GM19239 (cell line): ENCODE measurements around the gene NHLRC1.

Experiments
- DNase-seq: peaks from one replicate; pipeline ENCODE4 v3.0.0; 2011; ENCODE audit warnings: low spot score; ENCODE audit not compliant: insufficient read length
- FAIRE-seq: peaks from 2 replicates; lab custom pipeline; 2011; peaks lifted over from hg19 to GRCh38; lab: Jason Lieb, UNC

The NHLRC1 gene

DNA sequence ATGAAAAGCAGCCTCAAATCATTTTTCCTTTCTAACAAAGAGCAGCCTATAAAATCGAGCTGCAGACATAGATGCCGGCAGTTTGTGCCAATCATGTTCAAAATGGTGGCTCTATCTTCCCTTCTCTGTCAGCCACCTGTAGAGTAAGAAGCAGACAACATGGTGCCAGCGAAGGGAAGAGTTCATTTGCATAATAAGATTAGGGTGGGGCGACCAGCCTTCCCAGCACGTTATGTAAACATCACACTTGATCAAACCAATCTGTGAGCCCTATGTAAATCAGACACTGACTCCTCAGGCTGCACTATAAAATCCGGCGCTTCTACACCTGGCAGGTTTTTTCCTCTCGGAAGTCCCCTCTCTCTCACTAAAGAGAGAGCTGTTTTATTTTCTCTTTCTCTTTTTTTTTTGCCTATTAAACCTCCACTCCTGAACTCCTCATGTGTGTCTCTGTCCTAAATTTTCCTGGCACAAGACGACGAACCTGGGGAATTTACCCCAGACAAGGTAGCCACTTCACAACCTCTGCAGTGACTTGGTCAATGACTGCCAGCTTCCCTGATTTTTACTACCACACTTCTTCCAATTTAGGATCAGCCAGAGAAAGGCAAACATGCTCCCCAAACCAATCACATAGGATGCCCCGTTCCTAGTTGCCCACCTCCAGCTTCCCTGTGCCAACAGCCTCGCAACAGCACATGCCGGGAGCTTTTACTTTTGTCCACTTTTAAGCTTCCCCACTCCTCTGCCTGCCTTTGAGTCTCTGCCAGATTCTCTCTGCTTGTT, 19.5 kb upstream of the NHLRC1 start:
- no peak for DNase-seq

DNA sequence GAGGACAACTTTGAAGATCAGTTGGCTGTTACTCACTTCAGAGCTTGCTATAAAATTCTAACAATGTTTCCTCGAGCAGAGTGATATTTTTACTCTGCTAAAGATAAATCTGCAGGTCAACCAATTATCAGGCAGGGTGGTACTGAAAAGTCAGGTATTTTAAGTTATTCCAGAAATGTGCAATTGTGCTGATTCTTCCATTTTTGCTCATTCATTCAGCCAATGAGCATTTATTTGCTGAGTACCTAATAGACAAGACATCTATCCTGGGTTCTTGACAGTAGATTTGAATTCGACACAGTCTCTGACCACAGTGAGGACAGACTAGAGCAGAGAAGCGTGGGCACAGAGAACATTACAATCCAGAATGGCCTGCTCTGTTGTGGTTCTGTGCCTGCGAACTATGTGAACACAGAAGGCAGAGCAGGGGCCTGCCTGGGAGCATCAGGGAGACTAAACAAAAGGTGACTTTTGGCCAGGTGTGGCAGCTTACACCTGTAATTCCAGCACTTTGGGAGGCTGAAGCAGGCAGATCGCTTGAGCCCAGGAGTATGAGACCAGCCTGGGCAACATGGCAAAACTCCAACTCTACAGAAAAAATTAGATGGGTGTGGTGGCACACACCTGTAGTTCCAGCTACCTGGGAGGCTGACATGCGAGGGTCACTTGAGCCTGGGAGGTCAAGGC, 17.6 kb upstream of the NHLRC1 start:
- no peak for FAIRE-seq
- DNase-seq: no peak

More for the DNA sequence above, 19.5 kb upstream of the NHLRC1 start:
- no peak for FAIRE-seq

GRCh38 chr6:18138906-18139305, 16.4 kb upstream of the NHLRC1 start:
- DNase-seq (no peak), FAIRE-seq (no peak)

DNA sequence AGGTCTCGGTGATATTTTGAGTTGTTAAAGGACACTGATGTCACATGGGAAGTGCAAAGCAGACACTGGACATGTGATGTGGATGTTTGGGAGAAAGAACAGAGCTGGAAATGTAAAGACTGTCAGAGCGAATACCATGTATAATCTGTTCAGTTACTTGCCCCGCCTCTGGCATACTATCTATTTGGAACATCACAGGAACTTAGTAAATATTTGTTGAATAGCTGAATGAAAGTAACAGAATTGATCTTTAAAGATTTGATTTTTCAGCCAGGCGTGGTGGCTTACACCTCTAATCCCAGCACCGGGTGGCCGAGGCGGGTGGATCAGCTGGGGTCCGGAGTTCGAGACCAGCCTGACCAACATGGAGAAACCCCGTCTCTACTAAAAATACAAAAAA, 13.8 kb upstream of the NHLRC1 start:
- no peak for FAIRE-seq
- no peak for DNase-seq

- FAIRE-seq: no peak
- no peak for DNase-seq
These were observed 12.7 kb upstream of the NHLRC1 start for GRCh38 chr6:18135171-18135570.

GRCh38 chr6:18132346-18132745, 9.9 kb upstream of the NHLRC1 start:
- no peak for FAIRE-seq

DNA sequence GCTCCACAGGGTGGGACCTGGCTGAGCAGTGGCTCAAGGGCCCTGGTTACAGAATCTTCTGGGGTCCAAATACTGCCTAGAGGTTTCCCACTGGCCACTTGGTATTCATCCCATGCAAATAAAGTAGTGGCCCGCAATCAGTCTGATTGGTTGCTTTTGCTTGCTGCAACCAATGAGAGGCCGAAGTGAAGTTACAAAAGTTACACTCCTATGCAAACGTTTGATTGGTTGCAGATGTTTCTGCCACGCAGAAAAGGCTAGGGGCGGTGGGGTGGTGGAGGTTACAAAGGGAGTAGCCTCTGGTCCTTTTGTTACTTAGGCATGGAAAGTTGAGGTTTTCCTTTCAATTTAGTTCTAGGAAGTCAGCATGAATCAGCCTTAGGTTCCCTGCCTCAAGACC, 3.6 kb upstream of the NHLRC1 start:
- DNase-seq: no peak
- no peak for FAIRE-seq

More at GRCh38 chr6:18132346-18132745, 9.9 kb upstream of the NHLRC1 start:
- no peak for DNase-seq

DNA sequence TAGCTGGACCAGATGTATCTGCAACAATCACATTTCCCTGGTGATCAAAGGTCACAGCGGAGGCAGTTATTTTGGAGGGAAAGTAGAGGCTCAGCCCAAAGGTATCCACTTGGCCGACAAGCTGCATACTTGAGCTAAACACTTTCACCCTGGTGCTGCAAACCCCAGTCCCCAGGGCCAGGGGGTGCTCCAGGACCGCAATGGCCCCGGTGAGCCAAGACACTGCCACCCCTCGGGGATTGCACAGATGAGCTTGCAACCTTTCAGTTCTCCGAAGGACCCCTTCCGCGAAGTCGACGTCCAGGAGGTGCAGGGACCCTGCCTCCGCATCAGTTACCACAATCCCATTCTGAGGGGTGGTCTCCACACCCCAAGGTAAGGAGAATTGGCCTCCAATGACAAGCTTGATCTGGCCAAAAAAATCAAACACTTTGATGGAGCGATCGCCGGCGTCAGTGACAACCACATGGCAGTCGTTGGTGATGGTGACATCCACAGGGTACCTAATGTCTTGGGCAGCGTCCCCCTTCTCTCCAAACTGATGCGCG, 823 bp downstream of the NHLRC1 start:
- FAIRE-seq (no peak), DNase-seq (no peak)

DNA sequence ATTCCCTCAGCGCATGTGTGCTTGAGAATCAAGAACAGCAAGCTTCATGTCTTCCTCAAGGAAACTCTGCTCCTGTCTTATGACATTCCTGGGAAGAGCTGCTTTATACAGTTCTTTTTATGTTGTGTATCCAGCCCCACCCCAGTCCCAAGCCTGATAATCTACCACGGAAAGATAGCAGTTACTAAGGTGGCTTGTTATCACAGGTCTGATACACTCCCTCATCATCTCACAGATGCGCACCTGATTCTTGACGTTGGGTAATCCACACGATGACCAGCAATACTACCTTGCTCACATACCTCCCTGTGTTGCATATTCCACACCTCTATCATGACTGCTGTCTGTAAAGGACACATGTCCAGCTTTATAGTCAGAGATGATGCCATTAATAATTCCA, 3.2 kb downstream of the NHLRC1 start:
- FAIRE-seq: no peak
- no peak for DNase-seq

GRCh38 chr6:18118330-18118729, 4.1 kb downstream of the NHLRC1 start:
- FAIRE-seq: no peak
- no peak for DNase-seq

DNA sequence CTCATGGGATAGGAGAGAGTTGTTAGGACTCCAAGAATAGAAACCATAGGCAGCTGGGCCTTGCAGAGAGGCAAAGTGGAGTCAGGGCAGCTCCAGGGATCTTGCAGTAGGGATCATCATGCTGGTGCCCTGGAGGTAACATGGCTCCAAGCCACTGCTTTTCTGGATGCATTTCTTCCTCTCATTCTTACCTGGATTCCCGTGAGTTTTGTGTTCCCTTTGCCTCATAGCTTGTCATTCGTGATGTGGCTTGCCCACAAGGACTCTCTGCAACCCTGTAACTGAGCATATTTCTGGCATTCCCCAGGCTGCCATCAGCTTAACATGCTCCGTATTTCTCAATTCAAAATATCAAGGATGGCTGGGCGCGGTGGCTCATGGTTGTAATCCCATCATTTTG, 5.3 kb downstream of the NHLRC1 start:
- DNase-seq: no peak
- FAIRE-seq: no peak

GRCh38 chr6:18115356-18115755, 7.1 kb downstream of the NHLRC1 start:
- DNase-seq: no peak

DNA sequence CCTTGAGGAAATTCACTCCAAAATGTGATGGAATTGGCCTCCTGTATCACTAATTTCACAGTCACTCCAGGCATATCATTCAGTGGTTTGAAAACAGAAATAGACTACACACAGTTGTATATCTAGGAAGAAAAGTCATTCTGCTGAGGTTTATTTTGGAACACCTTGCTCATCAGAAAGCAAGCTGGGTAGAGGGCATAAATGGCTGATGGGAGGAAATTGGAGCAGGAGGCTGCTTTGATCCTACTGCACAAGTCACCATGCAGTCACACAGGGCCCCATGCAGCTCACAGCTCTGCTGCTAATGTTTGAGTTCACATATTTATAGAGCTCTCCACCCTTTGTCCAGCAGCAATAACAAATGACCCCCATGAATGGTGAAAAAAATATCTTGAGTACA, 12.3 kb downstream of the NHLRC1 start:
- DNase-seq (no peak), FAIRE-seq (no peak)

More at GRCh38 chr6:18115356-18115755, 7.1 kb downstream of the NHLRC1 start:
- no peak for FAIRE-seq

DNA sequence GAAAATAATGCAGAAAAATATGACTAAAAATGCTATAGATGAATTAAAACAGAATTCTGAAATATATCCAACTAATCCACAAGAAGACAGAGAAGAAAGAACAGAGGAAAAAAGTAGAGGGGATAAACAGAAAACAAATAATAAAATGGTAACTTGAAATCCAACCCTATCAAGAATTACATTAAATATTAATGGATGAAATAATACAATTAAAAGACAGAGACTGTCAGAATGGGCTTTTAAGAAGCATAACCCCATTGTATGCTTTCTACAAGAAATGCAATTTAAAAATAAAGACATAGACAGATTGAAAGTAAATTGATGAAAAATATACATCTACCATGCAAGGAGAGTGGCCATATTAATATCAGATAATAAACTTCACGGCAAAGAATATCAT, 15.4 kb downstream of the NHLRC1 start:
- no peak for DNase-seq
- no peak for FAIRE-seq

GRCh38 chr6:18102783-18103509, 19.5 kb downstream of the NHLRC1 start:
- no peak for DNase-seq
- FAIRE-seq: no peak

- no peak for FAIRE-seq
These were observed 20.6 kb downstream of the NHLRC1 start for GRCh38 chr6:18101873-18102272.

DNA sequence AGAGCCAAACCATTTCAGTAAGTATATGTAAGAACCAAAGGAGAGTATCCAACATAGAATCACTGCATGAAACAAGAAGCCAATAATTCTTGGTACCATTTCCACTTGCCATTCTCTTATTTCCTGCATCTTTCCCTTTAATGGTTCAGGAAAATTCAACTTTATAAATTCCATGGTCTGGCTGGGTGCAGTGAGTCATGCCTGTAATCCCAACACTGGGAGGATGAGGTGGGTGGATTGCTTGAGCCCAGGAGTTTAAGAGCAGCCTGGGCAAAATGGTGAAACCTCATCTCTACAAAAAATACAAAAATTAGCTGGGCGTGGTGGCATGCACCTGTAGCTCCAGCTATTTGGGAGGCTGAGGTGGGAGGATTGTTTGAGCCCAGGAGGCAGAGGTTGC, 21.2 kb downstream of the NHLRC1 start:
- no peak for FAIRE-seq

More at GRCh38 chr6:18101873-18102272, 20.6 kb downstream of the NHLRC1 start:
- DNase-seq: no peak

DNA sequence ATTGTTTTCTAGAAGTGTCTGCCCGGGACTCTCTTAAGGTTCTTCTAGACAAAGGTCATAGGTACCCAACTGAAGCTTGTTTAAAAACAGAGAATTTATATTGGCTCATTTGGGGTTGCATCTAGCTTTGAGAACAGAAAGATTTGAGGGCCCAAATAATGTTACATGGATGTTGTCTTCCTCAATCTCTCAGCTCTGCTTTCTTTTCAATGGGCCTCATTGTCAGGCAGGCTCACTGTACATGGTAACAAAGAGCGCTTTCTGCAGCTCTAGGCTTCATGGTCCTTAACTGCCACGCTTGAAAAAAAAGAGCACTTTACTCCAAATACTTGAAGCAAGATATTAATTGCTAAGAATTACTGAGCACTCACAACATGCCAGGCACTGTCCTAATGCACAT, 22.2 kb downstream of the NHLRC1 start:
- FAIRE-seq (no peak), DNase-seq (no peak)

More for the DNA sequence above, 21.2 kb downstream of the NHLRC1 start:
- DNase-seq: no peak

GRCh38 chr6:18099511-18099910, 23.0 kb downstream of the NHLRC1 start:
- no peak for FAIRE-seq

DNA sequence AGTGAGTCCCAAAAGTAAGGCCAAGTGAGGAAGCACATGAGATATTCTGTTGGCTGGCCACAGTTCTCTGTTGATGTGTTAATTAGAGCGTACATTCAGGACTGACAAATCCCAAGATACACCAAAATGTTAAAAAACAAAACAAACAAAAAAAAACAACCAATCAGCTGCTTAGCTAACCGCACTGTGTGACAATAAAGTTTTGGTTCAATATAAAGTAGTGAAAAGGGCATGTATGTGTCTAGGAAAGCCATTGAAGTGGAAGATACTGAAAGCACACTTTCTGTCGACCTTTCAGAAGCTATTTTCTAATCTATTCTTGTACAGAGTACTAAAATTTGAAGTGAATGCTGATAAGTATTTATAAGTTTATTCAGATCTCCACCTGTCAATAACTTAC, 26.1 kb downstream of the NHLRC1 start:
- no peak for FAIRE-seq

More at GRCh38 chr6:18099511-18099910, 23.0 kb downstream of the NHLRC1 start:
- no peak for DNase-seq

DNA sequence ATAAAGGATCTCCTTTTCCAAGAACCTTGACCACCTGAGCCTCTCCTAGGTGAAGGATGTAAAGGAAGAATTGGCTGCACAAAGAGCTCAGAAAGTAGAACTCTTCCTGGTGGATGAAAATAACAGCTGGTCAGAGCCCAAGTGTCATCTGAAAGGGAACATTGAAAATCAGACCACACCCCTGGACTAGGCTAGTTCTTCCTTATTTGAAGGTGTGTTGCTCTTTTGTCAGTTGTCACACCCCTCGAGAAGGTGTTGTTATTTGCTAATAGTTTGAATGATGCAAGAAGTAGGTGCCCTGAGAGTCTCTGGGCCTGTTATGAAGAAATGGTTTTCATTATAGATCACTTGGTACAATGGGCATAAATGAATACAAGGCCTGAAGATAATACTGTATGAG, 31.1 kb downstream of the NHLRC1 start:
- DNase-seq (no peak), FAIRE-seq (no peak)

More for the DNA sequence above, 26.1 kb downstream of the NHLRC1 start:
- DNase-seq: no peak
